HCT116 (cell line): ENCODE results near the gene UMODL1.

Experiments used
- CTCF ChIP-seq, 3 experiments: fragments of 200-600 bp in 1 of 3; sonication (generic) in 1 of 3; IDR thresholded peaks in 2 of 3; conservative IDR thresholded peaks in 1 of 3; 2 replicates each; pipeline ENCODE4 v1.5.1; 2012 to 2017; ENCODE audit warnings: low read depth in 2 of 3, low read length in 2 of 3, antibody characterized with exemption in 1 of 3, borderline replicate concordance in 1 of 3, control low read depth in 1 of 3, mild to moderate bottlenecking in 1 of 3, mixed read lengths in 1 of 3, mixed run types in 1 of 3, moderate library complexity in 1 of 3; ENCODE audit not compliant: insufficient read depth in 1 of 3
- RAD21 ChIP-seq: IDR thresholded peaks from 2 replicates; pipeline ENCODE4 v1.6.1; 2012; ENCODE audit warnings: low read depth, mild to moderate bottlenecking

GRCh38 chr21:42162831-42163510 is 91.9 kb downstream of the UMODL1 start:
- TF ChIP-seq CTCF (IDR thresholded peaks at IDR 0.05 in 2 of 3, conservative IDR thresholded peaks at IDR 0.05 in 1 of 3; ENCODE audit: borderline replicate concordance in 1 of 3, insufficient read depth in 1 of 3, low read depth in 2 of 3, low read length in 2 of 3) (no peak), RAD21 (no peak)
